ENCODE data around the gene RANGRF.

RANGRF gene

GRCh38 chr17:8273884-8274444 lies 14.5 kb upstream of the RANGRF start:
- DNase-seq (ENCODE audit: low read depth in 2 of 2): no peak

DNA sequence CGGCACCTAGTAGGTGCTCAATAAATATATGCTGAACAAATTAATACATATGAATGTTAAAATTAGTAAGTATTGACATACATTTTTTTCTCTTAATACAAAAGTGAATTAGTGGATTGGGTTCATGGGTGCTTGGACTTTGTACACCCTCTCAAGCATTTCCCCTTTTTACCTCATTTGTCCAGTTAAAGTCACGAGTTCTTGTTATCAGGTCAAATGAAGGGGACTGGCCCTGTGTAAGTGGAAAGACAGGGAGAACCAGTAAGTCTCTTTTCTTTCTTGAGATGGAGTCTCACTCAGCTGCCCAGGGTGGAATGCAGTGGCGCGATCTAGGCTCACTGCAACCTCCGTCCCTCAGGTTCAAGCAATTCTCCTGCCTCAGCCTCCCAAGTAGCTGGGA lies 13.7 kb upstream of the RANGRF start:
- no peak for DNase-seq (ENCODE audit: low read depth in 2 of 2)

GRCh38 chr17:8275421-8276290 lies 12.8 kb upstream of the RANGRF start:
- DNase-seq (ENCODE audit: low read depth in 2 of 2): no peak

DNA sequence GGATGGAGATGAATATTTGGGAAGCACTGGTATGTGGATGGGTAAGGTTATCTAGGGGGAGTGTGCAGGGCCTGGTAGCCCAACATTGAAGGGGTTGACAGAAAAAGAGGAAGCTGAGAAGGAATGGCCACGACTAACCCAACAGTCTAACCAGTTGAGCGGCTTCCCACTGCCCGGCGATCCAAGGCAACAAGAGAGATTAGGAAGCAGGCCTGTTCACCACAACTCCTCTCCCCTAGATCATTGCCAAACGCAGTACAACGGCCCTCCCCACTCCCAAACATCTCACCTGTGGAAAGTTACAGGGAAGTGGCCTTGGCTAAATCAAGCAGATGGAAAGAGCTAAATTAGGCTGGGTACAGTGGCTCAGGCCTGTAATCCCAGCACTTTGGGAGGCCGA lies 11.2 kb upstream of the RANGRF start:
- DNase-seq (ENCODE audit: low read depth in 2 of 2): no peak

DNA sequence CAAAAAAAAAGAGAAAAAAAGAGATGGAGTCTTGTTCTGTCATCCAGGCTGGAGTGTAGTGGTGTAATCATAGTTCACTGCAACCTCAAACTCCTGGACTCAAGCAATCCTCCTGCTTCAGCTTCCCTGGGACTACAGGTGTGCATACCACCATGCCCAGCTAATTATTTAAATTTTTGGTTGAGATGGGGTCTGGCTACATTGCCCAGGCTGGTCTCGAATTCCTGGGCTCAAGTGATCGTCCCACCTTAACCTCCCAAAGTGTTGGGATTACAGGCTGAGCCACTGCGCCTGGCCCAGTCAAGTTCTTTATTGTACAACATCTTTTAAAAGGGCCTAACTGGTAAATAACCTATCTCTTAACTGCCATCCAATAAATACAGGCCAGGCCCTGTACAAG lies 6.1 kb upstream of the RANGRF start:
- no peak for DNase-seq (ENCODE audit: low read depth in 2 of 2)

DNA sequence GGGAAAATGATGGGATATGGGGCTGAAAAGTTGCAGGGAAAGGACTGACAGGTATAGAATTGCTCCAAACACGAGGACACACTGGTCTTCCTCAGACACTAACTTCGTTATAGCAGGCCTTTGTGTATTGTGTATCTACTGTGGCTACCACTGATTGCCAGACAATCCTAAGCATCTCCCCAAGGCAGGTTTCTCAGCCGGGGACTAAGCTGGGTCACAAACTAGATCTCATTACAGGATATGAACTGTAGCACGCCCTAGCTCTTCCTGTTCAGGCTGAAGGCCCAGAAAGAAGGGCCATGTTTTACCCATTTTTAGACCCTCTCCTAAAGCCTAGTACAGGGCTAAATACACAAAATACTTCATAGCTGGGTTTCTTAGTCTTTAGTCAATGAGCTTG lies 5.1 kb upstream of the RANGRF start:
- DNase-seq (ENCODE audit: low read depth in 2 of 2): no peak

DNA sequence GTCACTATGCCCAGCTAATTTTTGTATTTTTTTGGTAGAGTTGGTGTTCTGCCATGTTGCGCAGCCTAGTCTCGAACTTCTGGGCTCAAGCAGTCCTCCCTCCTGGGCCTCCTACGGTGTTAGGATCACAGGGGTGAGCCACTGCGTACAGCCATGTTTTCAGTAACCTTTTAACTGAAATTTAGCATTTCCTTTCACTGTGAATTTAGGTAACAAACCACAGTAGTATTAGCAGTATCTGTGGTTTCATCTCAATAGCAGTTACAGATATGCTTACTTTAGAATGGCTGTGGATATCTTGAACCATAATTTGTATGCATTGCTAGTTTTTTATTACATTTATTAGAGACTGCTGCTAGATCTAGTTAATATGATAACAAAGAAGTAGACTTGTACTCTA lies 4.3 kb upstream of the RANGRF start:
- no peak for DNase-seq (ENCODE audit: low read depth in 2 of 2)

- DNase-seq (ENCODE audit: low read depth in 2 of 2): no peak
Observed at GRCh38 chr17:8285270-8286181, 2.9 kb upstream of the RANGRF start.

DNA sequence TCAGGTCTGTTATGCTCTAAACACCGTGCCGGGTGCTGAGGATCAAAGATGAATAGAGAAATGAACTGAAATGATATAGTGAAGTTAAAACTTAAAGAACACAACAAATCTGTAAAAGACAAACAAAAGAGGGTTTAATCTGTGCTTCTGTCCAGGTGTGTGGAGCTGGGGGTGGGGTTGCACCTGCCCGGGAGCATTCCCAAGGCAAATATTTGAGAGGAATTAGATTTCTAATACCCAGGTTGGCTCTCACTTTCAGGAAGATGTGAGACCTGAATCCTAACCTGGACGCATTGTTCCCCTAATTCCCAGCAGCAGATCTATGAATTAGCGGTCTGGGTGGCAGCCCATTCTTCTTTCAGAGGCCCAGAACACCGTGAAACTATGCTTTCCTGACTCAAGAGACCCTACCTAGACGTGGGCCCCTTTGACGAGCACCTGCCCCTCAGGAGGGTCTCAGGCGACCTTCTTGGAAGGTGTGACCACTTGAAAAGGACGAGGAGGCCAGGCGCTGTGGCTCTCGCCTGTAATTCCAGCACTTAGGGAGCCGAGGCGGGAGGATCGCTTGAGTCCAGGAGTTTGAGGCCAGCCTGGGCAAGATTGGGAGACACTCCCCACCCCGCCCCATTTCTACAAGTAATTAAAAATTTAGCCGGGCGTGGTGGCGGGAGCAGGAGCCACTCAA lies 677 bp upstream of the RANGRF start:
- DNase-seq (ENCODE audit: low read depth in 2 of 2): no peak

GRCh38 chr17:8289103-8289397 lies 580 bp downstream of the RANGRF start:
- peak; percentile 7 to 22 for DNase-seq (ENCODE audit: low read depth in 2 of 2)

- no peak for DNase-seq (ENCODE audit: low read depth in 2 of 2)
Observed at GRCh38 chr17:8290043-8290442, 1.6 kb downstream of the RANGRF start.

DNA sequence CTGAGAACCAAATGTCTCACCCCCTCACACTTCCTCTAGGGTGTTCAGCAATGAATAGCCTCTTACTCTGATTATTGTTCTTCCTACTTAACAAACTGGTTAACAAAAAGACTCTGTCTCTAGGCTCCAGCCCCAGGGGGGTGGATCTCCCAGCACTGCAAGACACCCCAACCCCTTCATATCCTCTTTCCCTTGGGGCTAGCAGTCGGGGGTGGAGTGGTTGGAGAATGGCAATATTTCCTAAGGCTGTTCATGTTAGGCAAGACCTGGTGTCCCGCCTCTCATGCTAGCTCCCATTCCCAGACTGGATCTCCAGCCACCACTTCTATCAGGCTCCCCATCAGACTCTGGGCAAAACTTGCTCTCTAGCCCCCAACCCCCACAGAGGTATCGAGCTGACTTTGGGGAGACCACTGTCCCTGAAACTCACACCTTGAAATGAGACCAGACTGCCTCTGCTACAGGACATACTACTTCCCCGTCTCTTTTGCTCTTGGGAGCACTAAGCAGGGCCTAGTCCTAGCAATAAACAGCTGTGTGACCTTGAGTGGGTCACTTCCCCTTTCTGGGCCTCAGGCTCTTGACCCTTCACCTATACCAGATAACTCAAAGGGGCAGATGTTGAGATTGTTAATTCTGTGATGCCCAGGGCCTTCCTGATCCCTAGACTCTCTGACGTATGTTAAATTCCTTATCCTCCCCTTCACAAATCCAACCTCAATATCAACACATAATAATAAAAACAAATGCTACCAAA lies 4.3 kb downstream of the RANGRF start:
- DNase-seq (ENCODE audit: low read depth in 2 of 2): no peak

- DNase-seq (ENCODE audit: low read depth in 2 of 2): no peak
Observed at GRCh38 chr17:8294361-8294760, 5.9 kb downstream of the RANGRF start.

DNA sequence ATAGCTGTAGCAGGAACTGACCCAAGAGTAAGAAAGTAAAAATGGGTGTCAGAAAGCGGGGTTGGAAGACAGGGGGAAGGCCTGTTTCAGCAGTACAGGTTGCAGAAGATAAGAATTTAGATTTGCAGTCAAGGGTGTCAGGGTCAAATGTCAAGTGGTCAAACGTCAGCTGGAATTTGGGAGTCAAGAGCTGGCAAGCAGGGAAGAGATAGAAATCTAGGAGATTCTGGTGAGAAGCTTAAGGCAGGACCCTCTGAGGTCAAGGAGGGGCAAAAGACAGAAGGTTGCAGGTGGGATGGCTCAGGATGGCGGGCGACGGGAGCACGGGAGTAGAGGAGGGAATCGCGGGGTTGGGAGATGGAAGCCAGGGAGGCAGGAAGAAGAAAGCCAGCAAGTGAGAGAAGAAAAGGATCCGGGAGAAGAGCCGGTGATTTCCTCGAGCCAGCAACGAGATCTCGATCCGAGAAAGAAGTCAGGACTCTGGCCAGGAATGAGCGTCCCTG lies 6.4 kb downstream of the RANGRF start:
- no peak for DNase-seq (ENCODE audit: low read depth in 2 of 2)

DNA sequence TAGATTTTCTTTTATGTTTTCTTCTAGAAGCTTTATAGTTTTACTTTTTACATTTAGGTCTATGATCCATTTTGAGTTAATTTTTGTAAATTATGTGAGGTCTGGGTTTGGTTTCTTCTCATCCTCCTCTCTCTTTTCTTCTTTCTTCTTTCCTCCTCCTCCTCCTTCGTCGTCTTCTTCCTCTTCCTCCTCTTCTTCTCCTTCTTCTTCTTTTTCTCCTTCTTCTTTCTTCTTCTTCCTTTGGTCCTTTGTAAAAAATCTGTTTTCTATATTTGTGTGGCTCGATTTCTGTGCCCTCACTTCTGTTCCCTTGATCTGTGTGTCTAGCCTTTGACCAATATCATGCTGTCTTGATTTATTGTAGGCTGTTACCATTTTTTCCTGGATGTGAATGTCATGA lies 11.8 kb downstream of the RANGRF start:
- no peak for DNase-seq (ENCODE audit: low read depth in 2 of 2)

DNA sequence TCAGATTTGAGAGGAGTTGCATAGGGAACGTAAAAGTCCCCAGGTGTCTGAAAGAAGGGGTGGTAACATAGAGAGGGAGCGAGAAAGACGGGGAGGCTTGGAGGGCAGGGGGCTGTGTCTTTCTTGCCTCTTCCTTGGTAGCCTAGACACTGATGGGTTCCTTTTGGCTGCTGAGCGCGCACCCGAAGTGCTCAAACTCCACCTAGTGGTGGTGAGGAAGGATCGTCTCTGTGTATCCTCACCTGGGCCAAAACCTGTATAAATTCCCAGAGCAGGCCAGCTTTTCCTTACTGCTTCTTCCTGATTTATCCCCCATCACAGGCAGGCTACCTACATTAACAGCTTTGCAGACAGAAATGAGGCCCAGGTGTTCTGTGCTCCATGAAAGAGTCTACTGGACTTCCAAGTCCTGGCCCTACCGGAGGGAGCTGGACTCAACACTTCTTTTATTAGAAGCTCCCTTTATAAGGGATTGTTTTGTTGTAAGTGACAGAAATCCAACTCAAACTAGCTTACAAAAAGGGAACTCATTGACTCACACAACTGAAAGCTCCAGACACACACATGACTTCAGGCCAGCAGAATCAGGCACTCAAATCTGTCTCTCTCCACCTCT lies 12.3 kb downstream of the RANGRF start:
- peak; percentile 12 to 40 for DNase-seq (ENCODE audit: low read depth in 2 of 2)

DNA sequence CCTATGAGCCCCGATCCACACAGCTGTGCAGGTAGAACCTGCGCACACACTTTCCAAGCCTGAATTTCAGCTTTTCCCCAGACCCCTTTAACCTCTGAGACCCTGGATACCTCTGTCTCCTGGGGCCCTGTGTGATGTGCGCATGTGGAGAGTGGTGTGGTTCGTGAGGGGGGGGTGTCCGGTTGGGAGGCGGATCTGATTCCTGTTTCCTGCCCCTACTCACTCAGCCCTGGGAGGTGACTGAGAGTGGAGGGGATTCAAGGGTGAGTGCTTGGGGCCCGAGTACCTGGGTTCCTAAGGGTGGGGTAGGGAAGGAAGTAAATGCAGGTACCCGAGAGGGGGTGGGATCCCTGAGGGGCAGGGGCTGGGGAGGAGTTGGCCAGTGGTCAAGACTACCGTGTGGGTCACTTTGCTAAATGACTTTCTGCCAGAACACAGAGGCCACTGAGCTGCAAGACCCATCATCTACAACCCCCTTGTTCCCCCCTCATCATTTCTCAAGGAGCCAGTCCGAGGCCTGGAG lies 22.2 kb downstream of the RANGRF start:
- DNase-seq (ENCODE audit: low read depth in 2 of 2): no peak

- DNase-seq (ENCODE audit: low read depth in 2 of 2): no peak
Observed at GRCh38 chr17:8311131-8311790, 22.8 kb downstream of the RANGRF start.

- DNase-seq (ENCODE audit: low read depth in 2 of 2): no peak
Observed at GRCh38 chr17:8312251-8312650, 23.8 kb downstream of the RANGRF start.
